Measurements from ENCODE around the gene TMEM129. TPM values are rescaled to one million over a fixed set of nuclear protein-coding genes. Genes with fewer than 3 reads are reported as not detected.

Gene TMEM129, protein sequence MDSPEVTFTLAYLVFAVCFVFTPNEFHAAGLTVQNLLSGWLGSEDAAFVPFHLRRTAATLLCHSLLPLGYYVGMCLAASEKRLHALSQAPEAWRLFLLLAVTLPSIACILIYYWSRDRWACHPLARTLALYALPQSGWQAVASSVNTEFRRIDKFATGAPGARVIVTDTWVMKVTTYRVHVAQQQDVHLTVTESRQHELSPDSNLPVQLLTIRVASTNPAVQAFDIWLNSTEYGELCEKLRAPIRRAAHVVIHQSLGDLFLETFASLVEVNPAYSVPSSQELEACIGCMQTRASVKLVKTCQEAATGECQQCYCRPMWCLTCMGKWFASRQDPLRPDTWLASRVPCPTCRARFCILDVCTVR
- total RNA-seq, result 21.5 and 23.6 TPM in 2 replicates

DNA sequence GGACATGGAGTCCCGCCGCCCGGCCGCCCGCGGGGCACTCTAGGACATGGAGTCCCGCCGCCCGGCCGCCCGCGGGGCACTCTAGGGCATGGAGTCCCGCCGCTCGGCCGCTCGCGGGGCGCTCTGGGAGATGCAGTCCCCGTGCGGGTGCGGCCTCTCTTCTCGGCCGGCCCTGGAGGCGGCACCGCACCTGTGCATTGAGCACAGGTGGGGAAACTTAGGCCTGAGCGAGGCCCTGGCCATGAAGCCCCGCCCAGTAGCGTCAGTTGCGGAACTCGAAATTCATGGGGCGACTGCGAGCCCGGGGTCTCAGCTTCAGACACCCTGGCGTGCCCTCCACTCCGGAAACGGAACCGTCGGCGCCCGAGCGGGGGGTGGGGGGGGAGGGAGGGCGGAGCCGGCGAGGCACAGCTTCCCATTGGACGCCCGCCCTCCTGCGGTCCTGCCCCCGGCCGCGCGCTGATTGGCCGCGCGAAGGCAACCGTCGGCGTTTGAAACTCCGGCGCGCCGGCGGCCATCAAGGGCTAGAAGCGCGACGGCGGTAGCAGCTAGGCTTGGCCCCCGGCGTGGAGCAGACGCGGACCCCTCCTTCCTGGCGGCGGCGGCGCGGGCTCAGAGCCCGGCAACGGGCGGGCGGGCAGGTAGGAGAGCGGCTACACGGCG lies at the start of gene TMEM129, which contains the start of gene TACC3:
TSS of gene TMEM129 (minus strand) at position 321 of the 663 bp plus-strand sequence. CDS start 486 bp downstream, outside the sequence.
TSS of gene TACC3 (plus strand) at position 519 of the 663 bp plus-strand sequence. CDS start 1,901 bp downstream, outside the sequence.
- intact Hi-C loops (cut with micrococcal nuclease), result loop anchor here (1.0 to 2.0 kb wide), 4 partner anchors 9 to 541 kb away; partner anchors contain the start of genes FAM53A, MXD4 and SLBP

DNA sequence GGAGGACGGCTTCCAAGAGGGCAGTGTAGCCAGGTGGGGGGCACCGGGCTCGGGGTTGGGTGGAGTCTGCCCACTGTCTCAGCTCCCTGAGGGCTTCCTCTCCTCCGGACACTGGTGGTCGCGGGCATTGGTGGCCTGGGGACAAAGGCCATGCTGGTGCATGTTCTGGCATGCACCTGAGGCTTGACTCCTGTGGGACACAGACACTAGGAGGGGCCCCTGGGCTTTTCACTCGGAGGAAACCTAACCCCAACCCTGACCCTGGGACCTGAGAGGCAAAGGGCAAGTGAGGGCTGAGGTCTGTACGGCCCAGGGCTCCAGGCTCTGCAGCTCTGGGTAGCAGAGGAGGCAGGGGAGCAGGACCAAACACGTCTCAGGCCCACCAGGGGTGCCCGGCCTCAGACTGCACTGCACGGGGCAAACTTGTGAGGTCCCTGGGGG lies 49.7 kb upstream of the TMEM129 start:
- intact Hi-C loops (cut with micrococcal nuclease), result no loop called here

DNA sequence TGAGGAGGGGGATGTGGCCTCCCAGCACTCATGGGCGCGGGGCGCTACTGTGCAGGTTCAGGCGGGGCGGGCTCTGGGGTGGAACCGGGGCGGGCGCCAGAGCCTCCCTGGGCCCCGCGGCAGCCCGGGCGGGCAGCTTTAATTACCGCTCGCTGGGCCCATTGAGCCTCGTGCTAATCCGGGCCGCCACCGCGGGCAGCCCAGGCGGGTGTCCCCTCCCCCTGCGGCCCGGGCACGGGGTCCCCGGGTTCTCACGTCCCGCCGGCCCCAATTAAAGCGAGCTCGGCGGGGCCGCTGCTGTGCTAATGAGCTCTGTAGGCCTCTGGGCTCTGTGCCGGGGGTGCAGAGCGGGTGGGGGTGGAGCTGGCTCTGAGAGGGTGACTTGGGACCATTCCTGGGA lies 49.1 kb upstream of the TMEM129 start:
- intact Hi-C loops (cut with micrococcal nuclease), result no loop called here

DNA sequence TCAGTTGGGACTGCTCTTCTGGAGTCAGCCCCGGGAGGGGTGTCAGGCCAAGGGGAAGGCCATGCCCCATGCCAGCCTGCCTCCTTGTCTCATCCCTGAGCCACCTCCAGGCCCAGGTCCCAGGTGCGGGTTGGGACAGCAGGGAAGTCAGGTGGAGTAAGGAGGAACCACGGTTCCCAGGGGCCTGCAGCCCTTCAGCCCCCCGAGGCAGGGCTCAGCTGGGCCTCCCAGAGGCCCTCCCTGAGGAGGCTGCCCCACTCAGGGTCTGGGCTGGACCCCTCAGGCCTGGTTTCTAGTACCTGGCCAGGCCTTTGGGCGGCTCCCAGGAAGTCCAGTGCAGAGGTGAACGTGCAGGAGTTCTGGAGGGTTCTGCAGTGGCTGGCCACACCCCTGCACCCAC lies 48.6 kb upstream of the TMEM129 start:
- intact Hi-C loops (cut with micrococcal nuclease), result no loop called here

DNA sequence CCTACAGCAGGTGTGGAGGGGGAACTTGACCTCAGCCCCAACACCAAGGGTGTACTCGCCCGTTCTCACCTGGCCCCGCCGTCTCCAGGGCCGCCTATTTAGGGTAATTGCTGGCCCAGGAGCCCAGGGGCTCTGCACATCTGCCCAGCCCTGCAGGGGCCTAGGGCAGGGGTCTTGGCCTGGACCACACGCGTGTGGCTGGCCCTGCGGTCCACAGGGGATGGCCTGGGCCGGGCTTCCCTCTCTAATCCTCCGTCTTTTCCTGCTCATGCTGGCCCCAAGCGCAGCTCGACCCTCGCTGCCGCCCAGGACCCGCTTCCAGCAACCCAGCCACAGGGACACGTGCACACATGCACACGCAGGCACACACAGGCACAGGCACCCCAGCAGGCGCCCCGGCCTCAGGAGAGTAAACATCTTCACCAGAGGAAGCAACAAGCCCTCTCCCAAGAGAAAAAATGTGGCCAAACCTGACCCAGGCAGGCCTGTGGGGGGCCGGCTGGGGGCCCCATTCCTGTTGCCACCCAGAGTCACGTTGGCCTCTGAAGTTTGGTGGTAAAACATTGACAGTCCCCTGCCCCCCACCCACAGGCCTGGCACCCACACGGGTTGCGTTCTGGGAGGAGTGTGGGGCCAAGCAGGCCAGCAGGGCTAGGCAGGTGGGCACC lies 47.4 kb upstream of the TMEM129 start:
- intact Hi-C loops (cut with micrococcal nuclease), result no loop called here

DNA sequence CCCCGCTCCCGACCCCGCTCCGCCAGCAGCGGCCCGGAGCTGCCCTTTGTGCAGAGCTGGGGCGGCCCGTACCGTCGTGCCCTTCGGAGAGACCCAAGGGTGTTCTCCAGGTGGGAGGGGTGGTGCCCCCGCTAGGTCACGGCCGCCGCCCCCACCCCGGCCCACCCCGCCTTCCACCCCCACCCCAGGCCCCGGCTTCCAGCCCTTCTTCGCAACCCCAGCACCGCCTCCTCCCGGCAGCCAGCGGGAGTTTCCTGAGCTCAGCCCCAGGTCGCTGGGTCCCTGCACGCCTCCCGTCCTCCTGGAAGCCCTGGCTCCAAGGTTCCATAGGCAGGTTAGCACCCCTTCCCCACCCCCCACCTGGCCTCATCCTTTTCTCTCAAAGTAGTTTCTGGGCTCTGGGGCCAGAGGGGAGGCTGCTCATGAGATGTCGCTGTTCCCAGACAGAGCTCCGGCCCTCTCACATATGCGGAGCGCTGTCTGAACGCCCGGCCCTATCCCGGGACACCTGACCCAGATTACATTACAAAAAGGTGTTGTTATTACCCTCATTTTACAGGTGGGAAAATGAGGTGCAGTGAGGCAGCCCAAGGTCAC lies 46.7 kb upstream of the TMEM129 start:
- intact Hi-C loops (cut with micrococcal nuclease), result no loop called here

- intact Hi-C loops (cut with micrococcal nuclease), result no loop called here
Measured at GRCh38 chr4:1767061-1767769, 46.1 kb upstream of the TMEM129 start.

- intact Hi-C loops (cut with micrococcal nuclease), result no loop called here
Measured at GRCh38 chr4:1766106-1767060, 45.3 kb upstream of the TMEM129 start.

DNA sequence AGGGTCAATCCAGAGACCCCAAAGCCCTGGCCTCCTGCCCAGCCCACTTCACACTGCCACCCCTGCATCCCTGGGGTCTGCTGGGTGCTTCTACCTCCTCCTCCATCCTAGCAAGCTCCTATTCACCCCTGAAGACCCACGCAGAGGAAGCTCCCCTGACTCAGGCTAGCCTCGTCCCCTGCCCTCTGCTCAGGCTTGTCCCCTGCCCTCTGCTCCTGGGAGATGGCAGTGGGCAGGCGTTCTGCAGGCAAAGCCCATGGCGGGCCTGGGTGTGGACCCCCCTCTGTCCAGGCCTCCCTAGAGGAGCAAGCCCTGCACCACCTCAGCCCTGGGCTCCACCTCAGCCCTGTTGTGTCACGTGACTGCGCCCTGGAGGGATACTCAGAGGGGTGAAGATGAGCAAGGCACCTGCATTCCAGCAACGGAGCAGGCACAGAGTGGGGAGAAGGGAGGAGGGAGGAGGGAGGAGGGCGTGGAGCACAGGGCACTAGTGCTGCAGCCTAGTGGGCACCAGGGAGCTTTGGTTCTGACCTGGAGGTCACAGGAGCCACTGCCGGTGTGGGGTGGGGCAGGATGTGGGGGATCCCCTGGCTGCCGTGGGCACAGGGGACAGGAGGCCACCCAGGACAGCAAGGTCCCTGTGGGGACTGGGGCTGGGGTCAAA lies 44.4 kb upstream of the TMEM129 start:
- intact Hi-C loops (cut with micrococcal nuclease), result no loop called here

- intact Hi-C loops (cut with micrococcal nuclease), result no loop called here
Measured at GRCh38 chr4:1764670-1765069, 43.5 kb upstream of the TMEM129 start.

GRCh38 chr4:1763550-1764080 lies 42.5 kb upstream of the TMEM129 start:
- intact Hi-C loops (cut with micrococcal nuclease), result no loop called here

DNA sequence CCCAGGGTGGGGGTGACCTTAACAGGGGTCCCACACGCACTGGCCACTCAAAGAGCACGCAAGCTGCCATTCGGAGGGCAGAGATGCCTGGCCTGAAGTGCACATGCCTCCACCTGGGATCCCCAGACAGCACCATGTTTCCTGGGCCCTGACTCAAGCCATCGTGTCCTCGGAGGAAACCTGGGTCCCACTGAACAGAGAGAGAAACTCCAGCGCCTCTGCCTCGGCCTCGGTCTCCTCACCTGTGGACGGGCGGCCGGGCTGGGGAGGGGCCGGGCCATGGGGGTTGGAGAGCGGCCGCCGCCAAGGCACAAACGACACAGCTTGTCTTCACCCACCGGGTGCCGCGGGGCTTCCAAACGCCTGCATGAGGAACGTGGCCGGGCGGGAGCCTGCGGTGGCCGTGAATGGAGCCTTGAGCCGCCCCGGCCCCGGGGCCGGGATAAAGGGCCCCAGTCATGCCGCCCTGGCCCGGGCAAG lies 42.0 kb upstream of the TMEM129 start:
- intact Hi-C loops (cut with micrococcal nuclease), result no loop called here

- intact Hi-C loops (cut with micrococcal nuclease), result no loop called here
Measured at GRCh38 chr4:1762264-1763010, 41.3 kb upstream of the TMEM129 start.

GRCh38 chr4:1761130-1761689 lies 40.1 kb upstream of the TMEM129 start:
- intact Hi-C loops (cut with micrococcal nuclease), result no loop called here

DNA sequence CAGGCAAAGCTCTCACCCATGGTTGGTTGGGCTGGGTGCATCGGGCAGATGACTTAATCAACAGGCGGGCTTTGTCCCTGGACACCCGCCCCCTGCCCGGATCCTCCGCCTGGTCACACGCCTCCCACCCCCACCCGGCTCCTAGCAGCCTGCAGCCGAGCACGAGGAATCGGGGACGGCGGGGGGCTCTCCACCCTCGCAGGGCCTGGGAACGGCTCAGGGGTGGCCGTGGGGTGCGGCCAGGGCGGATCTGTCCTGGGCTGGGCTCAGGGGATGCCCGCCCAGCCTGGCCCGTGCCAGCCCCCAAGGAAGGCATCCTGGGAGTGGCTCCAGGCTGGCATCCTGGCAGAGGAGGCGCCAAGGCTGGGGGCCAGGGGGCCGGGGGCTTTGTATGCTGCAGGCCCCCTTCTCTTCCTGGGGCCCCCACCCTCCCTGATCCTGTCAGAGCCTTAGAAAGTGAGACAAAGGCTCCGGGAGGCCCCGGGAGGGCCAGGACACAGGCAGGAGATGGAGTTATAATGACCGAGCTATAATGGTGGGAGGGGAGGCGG lies 39.5 kb upstream of the TMEM129 start:
- intact Hi-C loops (cut with micrococcal nuclease), result no loop called here

- intact Hi-C loops (cut with micrococcal nuclease), result no loop called here
Measured at GRCh38 chr4:1759818-1760223, 38.7 kb upstream of the TMEM129 start.

- intact Hi-C loops (cut with micrococcal nuclease), result no loop called here
Measured at GRCh38 chr4:1759170-1759817, 38.2 kb upstream of the TMEM129 start.
